HG03159 (cell line): ENCODE measurements around the gene SLC7A10.
"Not testable (repeated sequence)": the region's sequence is repeated elsewhere in the genome, so short reads cannot be mapped to it uniquely, and the experiment has no call there.

ENCODE experiments used
- ATAC-seq: cut with Tn5 transposase; IDR thresholded peaks from one replicate; pipeline ENCODE4 v1.9.1; 2021; ENCODE audit warnings: mild to moderate bottlenecking, moderate library complexity; ENCODE audit not compliant: unreplicated experiment

The SLC7A10 gene

DNA sequence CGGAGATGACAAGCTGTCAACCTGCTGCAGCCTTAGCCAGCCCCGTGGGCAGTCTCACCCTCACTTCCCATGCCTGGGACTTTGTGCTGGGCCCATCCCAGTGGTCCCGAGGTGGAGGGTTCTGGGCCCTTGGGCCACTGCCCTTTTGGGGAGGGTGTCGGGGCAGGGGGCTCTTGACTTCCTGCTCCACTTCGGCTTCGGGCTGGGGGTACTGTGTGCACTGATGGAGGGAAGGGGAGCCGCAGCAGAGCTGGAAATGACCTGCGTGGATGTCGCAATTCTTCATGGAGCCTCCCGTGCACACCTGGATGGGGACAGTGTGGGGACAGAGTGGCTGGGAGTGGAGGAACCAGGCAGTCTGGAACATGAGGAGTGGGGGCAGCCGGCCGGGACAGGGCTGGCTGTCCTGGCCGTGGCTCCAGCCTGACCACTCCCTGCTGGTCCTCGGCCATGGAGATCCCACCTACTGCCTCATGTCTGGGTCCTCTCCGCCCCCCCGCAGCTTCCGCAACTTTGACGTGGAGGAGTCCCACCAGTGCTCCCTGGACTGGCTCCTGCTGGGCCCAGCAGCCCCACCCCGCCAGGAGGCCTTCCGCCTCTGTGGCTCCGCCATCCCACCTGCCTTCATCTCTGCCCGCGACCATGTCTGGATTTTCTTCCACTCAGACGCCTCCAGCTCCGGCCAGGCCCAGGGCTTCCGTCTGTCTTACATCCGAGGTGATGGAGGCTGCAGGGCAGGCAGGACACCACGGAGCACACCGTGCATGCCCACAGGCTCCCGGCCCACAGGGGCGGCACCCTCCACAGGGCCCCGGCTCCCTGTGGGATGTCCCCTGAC is 21.3 kb downstream of the SLC7A10 start:
- no peak for ATAC-seq

- no peak for ATAC-seq
These were observed 22.1 kb downstream of the SLC7A10 start for GRCh38 chr19:33203529-33203928.

DNA sequence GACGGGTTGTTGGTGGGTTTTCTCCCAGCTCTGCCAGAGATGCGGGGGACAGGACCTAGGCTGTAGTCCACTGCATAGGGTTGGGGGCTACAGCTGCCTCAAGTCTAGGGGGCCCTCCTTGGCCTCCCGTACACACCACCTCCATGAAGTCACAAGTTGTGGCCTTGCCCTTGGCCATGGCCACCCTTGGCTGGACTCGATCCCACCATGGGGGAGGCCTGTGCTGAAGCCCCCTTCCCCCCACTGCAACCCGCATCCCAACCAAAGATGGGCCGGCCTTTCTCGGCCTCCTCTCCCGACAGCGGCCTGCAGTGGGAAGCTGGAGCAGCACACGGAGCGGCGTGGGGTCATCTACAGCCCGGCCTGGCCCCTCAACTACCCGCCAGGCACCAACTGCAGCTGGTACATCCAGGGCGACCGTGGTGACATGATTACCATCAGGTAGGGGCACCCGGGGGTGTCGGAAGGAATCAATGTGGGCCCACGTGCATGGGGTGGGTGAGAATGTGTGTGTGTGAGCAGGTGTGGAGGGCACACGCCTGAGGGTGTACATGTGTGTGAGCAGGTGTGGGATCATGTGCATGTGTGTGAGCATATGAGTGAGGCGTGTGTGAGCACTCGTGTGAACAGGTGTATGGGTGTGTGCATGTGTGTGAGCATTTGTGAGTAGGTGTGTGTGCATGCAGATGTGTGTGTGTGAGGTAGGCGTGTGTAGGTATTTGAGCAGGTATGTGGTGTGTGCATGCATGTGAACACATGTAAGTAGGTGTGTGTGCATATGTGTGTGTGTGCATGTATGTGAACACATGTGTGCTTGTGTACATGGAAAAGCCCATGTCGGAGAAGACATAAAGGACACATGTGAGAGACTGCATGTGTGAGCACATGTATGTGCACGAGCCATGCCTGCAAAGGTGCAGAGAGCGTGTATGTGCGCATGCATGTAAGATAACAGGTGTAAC is 22.8 kb downstream of the SLC7A10 start:
- no peak for ATAC-seq

- ATAC-seq: no peak
These were observed 23.6 kb downstream of the SLC7A10 start for GRCh38 chr19:33201886-33202545.

DNA sequence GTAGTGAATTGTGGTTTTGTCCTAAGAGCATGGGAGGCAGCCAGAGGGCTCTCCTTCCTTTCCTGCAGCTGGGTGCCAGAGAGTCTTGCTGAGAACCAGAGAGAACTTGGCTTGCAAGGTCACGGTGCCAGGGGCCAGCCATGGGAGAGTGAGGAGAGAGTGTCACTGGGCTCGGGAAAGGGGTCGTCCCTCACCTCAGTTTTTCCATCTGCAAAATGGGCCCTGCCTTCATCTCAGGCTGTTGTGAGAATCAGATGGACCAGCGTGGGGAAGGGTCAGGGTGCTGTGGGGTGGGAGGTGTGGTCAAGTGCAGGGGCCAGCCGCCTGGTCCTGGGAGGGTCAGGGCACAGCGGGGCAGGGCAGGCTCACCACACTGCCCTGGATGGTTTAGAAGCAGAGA is 24.2 kb downstream of the SLC7A10 start:
- no peak for ATAC-seq

DNA sequence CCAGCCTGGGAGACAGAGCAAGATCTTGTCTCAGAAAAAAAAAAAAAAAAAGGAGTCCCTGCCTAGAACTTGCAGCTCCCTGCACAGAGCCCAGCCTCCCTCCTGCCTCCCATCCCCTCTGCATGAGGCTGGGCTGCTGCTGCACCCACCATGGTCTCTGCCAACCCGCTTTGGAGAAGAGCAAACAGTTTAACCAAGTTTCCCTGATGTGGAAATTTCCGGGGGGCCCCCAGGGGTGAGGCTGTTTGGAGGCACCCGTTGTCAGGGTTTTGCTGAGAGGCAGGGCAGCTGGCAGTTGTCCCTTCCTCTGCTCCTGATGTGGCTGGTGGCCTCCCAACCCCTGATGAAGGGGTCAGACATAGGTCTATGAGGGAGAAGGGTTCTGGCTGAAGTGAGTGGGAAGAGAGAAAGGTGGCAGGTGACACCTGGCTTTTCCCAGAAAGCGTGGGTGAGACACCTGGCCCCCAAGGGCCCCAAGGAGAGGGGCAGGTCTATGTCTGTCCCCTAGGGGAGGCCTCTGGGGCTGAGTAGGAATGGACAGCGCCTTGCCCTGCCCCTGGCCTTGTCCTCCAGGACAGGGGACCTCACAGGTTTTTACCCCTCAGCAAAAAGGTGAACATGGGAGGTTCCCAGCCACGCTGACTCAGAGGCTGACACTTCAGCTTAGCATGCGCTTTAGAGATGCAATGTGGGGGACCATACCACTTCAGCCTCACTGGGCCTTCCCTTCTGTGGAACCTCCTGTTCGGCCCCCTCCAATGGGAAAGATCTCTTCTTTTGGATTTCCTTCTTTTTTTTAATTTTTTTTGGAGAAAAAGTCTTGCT is 26.0 kb downstream of the SLC7A10 start:
- no peak for ATAC-seq

- no peak for ATAC-seq
These were observed 27.5 kb downstream of the SLC7A10 start for GRCh38 chr19:33198169-33198568.

- ATAC-seq: no peak
These were observed 28.1 kb downstream of the SLC7A10 start for GRCh38 chr19:33197591-33198000.

DNA sequence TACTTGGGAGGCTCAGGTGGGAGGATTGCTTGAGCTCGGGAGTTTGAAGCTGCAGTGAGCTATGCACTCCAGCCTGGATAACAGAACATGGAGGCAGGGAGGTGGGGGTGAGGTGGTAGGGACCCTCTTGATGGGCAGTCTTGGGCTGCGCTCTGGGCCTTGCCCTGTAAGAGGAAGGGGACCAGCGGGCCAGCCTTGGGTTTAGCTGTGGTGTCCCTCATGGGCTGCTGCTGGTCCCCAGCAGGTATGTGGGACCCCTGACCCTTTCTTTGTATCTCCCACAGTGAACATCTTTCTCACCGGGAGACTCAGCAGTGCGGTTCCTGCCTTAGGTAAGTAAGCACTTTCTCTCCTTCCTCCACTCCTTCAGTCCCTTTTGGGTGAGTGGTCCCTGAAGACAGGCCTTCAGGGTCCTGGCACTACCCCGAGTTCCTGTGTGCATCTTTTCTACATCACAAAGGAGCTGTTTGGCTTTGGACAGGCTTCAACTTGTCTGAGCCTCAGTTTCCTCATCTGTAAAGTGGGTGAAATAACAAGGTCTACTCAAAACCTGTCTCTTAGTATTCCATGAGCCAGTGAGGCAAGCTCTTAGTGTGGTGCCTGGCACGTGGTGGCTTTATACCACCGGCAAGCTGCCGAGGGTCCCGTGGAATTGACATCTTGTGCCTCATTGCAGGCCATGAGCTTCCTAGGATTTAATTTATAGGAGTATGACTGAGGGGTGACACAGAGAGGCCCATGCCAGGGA is 29.0 kb downstream of the SLC7A10 start:
- ATAC-seq: no peak

- ATAC-seq: no peak
These were observed 29.9 kb downstream of the SLC7A10 start for GRCh38 chr19:33195645-33196347.

DNA sequence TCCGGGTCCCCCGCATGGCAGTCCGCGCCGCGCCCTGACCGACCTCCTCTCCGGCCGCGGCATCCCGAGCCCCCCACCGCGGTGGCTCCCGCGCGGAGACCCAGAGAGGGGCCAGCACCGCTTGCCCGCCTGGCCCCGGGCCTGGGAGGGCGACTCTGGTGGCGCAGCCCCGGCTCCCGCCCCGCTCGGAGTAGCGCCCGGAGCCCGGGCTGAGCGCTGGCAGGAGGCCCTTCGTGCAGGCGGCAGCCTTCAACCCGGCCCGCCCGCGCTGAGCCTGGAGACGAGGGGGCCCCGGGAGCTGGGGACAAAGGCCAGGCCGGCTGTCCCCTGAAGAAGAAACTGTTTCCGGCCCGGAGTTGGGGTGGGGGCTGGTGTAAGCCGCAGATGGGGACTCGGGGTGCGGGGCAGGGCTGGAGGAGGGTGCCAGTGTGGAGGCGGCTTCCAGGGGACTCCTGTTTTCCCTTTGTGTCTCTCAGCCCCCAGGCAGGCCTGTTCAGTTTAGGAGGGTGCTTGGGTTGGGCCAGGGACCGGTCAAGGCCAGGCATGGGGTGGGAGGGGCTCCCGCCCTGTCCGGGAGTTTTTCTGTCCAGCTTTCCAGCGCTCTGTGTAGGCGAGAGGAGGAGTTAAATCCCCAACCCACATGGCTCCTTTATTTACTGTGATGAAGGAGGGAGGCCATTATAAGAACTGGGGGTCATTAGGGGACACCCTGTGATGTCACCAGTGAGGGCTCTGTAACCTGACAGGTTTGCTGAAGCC is 30.6 kb downstream of the SLC7A10 start:
- no peak for ATAC-seq

GRCh38 chr19:33194532-33194885 is 31.1 kb downstream of the SLC7A10 start:
- no peak for ATAC-seq

- no peak for ATAC-seq
These were observed 31.7 kb downstream of the SLC7A10 start, which contains the start of gene LRP3 for GRCh38 chr19:33193865-33194362. Gene LRP3, plus strand, starts transcription at chr19:33194330. Its CDS starts 456 bp downstream, at chr19:33194786.

DNA sequence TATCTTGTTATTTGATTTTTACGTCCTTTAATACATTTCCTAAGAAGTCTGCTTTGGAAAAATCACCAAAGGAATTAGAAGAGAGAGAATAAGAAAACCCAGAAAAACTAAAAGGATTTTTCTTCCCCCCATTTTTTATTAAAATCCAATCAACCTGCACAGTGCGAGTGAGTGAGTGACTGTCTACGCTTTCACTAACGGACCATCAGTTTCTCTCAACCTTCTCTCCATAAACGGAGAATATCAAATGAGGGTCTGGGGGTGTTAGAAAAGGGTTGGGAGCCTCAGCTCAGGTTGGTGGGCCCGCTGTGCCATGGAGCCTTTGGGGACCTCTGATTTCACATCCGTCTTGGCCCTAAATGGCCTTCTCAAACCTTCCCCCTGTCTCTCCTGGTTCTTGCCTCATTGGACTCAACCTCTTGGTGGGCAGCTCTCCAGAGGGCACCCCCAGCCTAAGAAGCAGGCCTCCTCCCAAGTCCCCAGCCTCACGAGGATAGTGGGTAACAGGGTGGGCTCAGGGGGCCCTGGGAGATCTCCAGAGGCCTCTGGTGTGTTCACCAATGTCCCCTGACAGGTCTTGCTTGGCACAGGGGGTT is 32.3 kb downstream of the SLC7A10 start:
- no peak for ATAC-seq

DNA sequence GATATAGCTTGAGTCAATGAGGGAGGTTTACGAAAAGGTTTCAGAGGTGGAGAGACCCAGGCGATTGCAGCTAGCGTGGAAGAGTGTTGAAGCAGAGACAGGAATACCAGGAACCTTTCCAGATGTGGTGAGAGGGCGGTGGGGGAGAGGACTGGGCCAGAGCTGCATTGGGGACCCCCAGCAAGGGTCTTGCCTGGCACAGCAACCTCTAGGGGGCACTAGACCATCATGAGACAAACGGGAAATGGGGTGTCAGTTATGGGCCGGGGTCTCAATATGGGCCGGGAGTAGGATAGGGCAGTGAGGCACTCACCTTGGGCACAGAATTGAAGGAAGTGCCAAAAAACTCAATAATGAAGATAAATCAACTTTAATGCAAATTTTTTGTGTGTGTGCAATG is 33.6 kb downstream of the SLC7A10 start:
- ATAC-seq: no peak

DNA sequence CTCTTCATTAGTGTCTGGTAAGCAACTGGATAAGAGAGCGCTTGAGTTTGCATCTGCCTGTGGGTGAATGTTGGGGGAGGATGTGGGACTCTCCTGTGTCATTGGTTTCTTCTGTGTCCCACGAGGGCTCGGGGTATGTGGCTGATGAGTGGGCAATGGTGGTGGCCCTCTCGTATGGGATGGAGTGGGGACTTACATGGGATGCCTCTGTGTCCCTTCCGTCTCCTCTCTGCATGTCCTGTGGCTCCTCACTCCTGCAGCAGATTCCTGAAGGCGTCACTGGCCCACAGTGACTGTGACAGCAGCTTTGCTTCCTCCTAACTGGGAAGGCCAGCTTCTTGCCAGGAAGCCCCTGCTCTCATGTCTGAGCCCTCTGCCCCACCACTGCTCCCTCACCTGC is 34.1 kb downstream of the SLC7A10 start:
- ATAC-seq: no peak

GRCh38 chr19:33191092-33191491 is 34.6 kb downstream of the SLC7A10 start:
- ATAC-seq: not testable (repeated sequence)

DNA sequence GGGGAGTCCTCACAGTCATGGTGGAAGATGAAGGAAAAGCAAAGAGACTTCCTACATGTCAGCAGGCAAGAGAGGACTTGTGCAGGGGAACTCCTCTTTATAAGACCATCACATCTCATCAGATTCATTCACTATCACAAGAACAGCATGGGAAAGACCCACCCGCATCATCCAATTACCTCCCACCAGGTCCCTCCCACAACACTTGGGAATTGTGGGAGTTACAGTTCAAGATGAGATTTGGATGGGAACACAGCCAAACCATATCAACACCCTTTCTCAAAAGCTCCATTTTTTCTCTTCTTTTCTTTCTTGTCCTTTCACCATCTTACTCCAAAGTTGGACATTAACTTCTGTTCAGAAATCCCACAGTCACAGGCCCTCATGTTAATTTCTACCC is 36.2 kb downstream of the SLC7A10 start:
- ATAC-seq: no peak
